Measurements from ENCODE around the gene KCNA5. TPM values are rescaled to one million over a fixed set of nuclear protein-coding genes. Genes with fewer than 3 reads are reported as not detected.

Gene KCNA5
- total and polyA plus RNA-seq, 2 of the 4 experiments (the other 2 are of a cell fraction), result not detected

DNA sequence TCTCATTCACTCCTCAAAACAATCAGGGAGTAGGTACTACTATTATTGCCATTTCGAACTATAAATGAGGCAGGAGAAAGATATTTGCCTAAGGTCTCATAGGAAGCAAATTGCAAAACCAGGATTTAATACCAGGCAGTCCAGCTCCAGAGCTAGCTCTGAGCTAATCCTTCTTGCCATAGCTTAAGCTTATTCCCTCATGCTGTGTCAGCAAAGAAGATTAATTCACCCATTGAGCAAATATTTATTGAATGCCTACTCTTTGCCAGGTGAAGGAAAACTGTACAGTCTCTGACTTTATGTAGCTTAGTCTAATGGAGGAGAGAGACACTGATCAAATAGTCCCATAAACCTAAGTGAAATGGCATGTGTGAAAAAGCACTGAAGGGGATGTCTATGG is 19.5 kb downstream of the KCNA5 start:
- Histone ChIP-seq H2AK5ac (ENCODE audit: low read depth, low read length) (no peak overlapping the region), H2BK15ac (ENCODE audit: low read depth, low read length) (no peak overlapping the region), H3K27me3 (ENCODE audit: control insufficient read depth, insufficient read depth, low read length) (peaks cover 46% of the 10 kb centered on the region), H3K79me1 (ENCODE audit: low read depth in 1 of 2, low read length in 2 of 2) (no peaks in the 10 kb centered on the region), H4K5ac (ENCODE audit: low read depth, low read length) (no peak overlapping the region), H3K4me2 (ENCODE audit: low read depth, low read length) (no peak overlapping the region), H2AFZ (replicated peaks; ENCODE audit: low read length, poor library complexity) (no peak overlapping the region), H3K4me3 (ENCODE audit: insufficient read depth, low read depth, low read length) (no peak overlapping the region), H3K9ac (ENCODE audit: low read depth, low read length) (no peak overlapping the region), H3K9me1 (ENCODE audit: insufficient read depth, low read length) (no peaks in the 10 kb centered on the region), H3K18ac (ENCODE audit: low read depth, low read length) (no peak overlapping the region), H3K14ac (replicated peaks; ENCODE audit: low read depth, low read length) (no peak overlapping the region), H2BK5ac (ENCODE audit: low read depth, low read length, poor library complexity, severe bottlenecking) (no peak overlapping the region), H3K36me3 (ENCODE audit: control insufficient read depth, insufficient read depth, low read length) (no peaks in the 10 kb centered on the region), H2AK9ac (replicated peaks; ENCODE audit: low read depth, low read length, poor library complexity) (no peak overlapping the region), H4K20me1 (ENCODE audit: insufficient read depth, low read length) (no peaks in the 10 kb centered on the region), H3K56ac (ENCODE audit: extremely low read depth, insufficient read depth, low read length) (no peak overlapping the region), H3K9me3 (ENCODE audit: control insufficient read depth, insufficient read depth, low read length) (no peaks in the 10 kb centered on the region), H3K27ac (ENCODE audit: insufficient read depth, low read length) (no peak overlapping the region), H4K91ac (ENCODE audit: insufficient read depth, low read depth, low read length) (no peak overlapping the region), H3K4me1 (ENCODE audit: control insufficient read depth, insufficient read depth, low read length) (no peaks in the 10 kb centered on the region), H3K23ac (ENCODE audit: low read depth, low read length) (no peak overlapping the region), H2BK20ac (ENCODE audit: low read depth, low read length) (no peak overlapping the region), H3K4ac (ENCODE audit: low read depth, low read length) (no peak overlapping the region), H2BK120ac (ENCODE audit: low read depth, low read length) (no peak overlapping the region), H4K8ac (ENCODE audit: low read depth in 2 of 2, low read length in 2 of 2) (no peak overlapping the region)
- ATAC-seq (ENCODE audit: low read depth) (no peak), DNase-seq (no peak)
- WGBS, 2 experiments (ENCODE audit: extremely low coverage in 2 of 2, insufficient read length in 1 of 2), result no CpG with 5 or more reads among the region's 1 CpG
- BruUV-seq (replicated peaks), result no TSS peak
- CTCF ChIA-PET, result no interaction called here
- in situ Hi-C loops (cut with MboI; ENCODE audit: low sequenced_read_pairs), result no loop called here
- intact Hi-C loops (cut with micrococcal nuclease), result no loop called here
- TF ChIP-seq MXI1 (IDR thresholded peaks at IDR 0.05; ENCODE audit: borderline replicate concordance, low read depth, low read length), result no peak
- TF ChIP-seq, protein P1, sequence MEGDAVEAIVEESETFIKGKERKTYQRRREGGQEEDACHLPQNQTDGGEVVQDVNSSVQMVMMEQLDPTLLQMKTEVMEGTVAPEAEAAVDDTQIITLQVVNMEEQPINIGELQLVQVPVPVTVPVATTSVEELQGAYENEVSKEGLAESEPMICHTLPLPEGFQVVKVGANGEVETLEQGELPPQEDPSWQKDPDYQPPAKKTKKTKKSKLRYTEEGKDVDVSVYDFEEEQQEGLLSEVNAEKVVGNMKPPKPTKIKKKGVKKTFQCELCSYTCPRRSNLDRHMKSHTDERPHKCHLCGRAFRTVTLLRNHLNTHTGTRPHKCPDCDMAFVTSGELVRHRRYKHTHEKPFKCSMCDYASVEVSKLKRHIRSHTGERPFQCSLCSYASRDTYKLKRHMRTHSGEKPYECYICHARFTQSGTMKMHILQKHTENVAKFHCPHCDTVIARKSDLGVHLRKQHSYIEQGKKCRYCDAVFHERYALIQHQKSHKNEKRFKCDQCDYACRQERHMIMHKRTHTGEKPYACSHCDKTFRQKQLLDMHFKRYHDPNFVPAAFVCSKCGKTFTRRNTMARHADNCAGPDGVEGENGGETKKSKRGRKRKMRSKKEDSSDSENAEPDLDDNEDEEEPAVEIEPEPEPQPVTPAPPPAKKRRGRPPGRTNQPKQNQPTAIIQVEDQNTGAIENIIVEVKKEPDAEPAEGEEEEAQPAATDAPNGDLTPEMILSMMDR (conservative IDR thresholded peaks at IDR 0.05; ENCODE audit: low read depth, low read length), result no peak
- TF ChIP-seq CHD1 (IDR thresholded peaks at IDR 0.05; ENCODE audit: low read depth, low read length), result no peak
- no peak for TF ChIP-seq BHLHE40 (IDR thresholded peaks at IDR 0.05; ENCODE audit: low read depth, low read length)
- TF ChIP-seq NFE2L2 (IDR thresholded peaks at IDR 0.05; ENCODE audit: low read depth, low read length), result no peak
- TF ChIP-seq CEBPB (IDR thresholded peaks at IDR 0.05; ENCODE audit: low read depth, low read length), result no peak
- no peak for TF ChIP-seq POLR2A (IDR thresholded peaks at IDR 0.05; ENCODE audit: low read depth, low read length)
- no peak for TF ChIP-seq MAZ (IDR thresholded peaks at IDR 0.05; ENCODE audit: borderline replicate concordance, low read depth, low read length)
- no peak for TF ChIP-seq MAFK (IDR thresholded peaks at IDR 0.05; ENCODE audit: low read depth, low read length)
- TF ChIP-seq FOS (IDR thresholded peaks at IDR 0.05; ENCODE audit: low read depth, low read length), result no peak
- TF ChIP-seq, protein P2, sequence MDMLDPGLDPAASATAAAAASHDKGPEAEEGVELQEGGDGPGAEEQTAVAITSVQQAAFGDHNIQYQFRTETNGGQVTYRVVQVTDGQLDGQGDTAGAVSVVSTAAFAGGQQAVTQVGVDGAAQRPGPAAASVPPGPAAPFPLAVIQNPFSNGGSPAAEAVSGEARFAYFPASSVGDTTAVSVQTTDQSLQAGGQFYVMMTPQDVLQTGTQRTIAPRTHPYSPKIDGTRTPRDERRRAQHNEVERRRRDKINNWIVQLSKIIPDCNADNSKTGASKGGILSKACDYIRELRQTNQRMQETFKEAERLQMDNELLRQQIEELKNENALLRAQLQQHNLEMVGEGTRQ (IDR thresholded peaks at IDR 0.05; ENCODE audit: low read depth, low read length), result no peak
- no peak for TF ChIP-seq RFX5 (IDR thresholded peaks at IDR 0.05; ENCODE audit: low read depth, low read length)
- no peak for TF ChIP-seq RAD21 (IDR thresholded peaks at IDR 0.05; ENCODE audit: low read length)
- TF ChIP-seq, protein P3, sequence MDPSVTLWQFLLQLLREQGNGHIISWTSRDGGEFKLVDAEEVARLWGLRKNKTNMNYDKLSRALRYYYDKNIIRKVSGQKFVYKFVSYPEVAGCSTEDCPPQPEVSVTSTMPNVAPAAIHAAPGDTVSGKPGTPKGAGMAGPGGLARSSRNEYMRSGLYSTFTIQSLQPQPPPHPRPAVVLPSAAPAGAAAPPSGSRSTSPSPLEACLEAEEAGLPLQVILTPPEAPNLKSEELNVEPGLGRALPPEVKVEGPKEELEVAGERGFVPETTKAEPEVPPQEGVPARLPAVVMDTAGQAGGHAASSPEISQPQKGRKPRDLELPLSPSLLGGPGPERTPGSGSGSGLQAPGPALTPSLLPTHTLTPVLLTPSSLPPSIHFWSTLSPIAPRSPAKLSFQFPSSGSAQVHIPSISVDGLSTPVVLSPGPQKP (IDR thresholded peaks at IDR 0.05; ENCODE audit: borderline replicate concordance, low read depth, low read length), result no peak
- dilution Hi-C loops (cut with HindIII; ENCODE audit: low sequenced_read_pairs, unreplicated experiment), result no loop called here
- POLR2A ChIA-PET (ENCODE audit: unreplicated experiment), result no interaction called here
